Muscle of arm (tissue), 12 donors: Measurements from ENCODE around the gene ZCCHC24. TPM values are rescaled to one million over a fixed set of nuclear protein-coding genes. Genes with fewer than 3 reads are reported as not detected.
A peak's percentile ranks its signal among the peaks of the same experiment; 100 is the strongest.
"Not testable (repeated sequence)": the region's sequence is repeated elsewhere in the genome, so short reads cannot be mapped to it uniquely, and the experiment has no call there.

ENCODE experiments used
- DNase-seq: peaks from one replicate; pipeline ENCODE4 v3.0.0-alpha.2; 2013
- polyA plus RNA-seq, 12 donors: library from polyadenylated mRNA; unstranded; fragments of 120-200 nt; gene quantifications; one replicate each; pipeline ENCODE4 v1.2.1, GENCODE V29; 2013; ENCODE audit not compliant: insufficient read length in 12 of 12

The ZCCHC24 gene
- polyA plus RNA-seq, 12 donors: 47.0 to 84.0 (median 60.4) TPM; not detected in 1

DNA sequence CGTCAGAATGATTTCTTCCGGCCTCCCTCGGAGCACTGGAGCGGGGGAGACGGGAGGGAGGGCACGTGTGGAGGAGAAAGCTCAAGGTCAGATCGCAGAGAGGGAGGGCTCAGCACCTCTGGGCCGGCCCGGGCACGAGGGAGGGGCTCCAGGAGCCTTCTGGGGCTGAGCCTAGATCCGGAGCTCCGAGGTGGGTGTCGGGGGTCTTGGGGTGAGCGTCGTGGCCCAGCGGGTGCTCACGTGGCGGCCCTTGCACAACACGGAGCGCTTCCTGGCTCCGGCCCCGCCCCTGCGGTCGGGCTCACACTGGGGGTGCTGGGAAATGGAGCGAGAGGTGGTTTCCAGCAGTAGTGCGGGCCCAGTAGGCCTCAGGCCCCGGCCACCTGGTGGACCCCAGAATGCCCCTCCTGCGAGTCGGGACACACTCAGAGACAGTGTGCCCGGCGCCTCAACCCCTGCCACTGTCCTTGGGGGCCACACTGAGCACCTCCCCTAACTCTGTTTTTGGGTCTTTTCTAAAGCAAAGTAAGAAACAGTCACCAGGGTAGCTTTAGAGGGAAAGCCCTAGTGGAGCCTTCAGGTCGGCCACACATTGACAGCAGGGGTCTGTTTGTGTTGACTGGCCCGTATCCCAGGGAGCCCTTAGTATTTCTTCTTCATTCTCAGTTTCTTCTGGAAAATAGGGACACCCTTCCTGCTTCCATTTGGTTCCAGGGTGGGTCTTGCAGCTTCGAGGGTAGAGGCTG, 97.4 kb downstream of the ZCCHC24 start:
- DNase-seq: peak; percentile 59

DNA sequence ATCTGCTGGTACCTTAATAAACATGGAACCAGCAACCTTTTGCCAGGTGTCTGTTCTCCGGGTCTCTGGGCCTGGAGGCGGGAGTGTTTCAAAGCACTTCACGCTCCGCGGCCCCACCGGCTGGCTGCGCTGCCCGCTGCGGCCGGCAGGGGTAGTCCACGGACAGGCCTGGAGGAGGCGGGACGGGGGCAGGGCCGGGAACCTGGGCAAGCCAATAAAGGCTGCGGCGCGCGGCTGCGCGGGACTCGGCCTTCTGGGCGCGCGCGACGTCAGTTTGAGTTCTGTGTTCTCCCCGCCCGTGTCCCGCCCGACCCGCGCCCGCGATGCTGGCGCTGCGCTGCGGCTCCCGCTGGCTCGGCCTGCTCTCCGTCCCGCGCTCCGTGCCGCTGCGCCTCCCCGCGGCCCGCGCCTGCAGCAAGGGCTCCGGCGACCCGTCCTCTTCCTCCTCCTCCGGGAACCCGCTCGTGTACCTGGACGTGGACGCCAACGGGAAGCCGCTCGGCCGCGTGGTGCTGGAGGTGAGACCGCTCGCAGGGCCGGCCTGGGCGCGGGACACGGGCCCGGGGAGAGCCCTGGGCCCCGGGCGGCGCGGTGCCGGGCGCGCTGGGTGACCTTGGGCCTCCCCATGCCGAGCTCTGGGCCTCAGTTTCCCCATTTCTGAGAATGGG, 98.1 kb downstream of the ZCCHC24 start, which contains the start of gene PPIF:
Gene PPIF, plus strand, starts transcription at position 244 of the 668 bp plus-strand sequence. Its CDS starts 80 bp downstream, at position 324.
- DNase-seq: peak; percentile 92

DNA sequence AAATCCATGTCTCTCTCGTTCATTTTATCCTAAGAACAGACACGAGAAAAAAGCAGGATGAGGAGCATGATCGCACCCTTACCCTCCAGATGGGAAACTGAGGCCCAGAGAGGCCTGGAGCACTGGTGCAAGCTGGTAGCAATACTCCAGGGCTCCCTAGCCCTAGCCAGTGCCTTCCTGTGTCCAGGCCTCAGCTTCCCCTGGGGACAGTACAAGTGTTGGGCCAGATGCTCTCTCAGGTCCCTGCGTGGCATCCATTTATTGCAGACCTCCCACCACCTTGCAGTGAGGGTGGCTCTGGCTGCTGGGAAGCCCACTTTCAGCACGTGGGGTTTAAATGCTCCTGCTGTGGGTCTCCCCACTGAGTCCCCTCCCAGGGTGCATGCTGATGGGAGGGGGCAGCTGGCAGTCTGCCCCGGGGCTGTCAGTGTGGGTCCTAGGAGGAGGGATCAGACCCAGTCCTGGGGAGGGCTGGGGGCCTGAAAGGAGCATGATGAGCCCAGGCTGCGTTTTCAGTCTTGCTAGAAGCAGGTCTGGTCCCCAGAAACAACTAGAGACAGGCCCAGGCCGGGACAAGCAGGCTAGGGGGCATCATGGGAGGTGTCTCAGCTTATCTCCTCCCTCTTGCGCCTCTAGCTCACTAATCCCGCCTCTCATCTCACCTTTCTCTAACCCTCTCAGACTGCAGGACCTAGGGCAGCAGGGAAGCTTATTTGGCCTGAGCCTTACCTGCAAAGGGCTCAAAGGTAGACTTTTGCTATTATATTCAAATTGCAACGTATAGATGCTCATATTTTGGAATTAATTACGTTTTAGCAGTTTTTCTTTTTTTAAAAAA, 98.8 kb downstream of the ZCCHC24 start:
- DNase-seq: no peak

DNA sequence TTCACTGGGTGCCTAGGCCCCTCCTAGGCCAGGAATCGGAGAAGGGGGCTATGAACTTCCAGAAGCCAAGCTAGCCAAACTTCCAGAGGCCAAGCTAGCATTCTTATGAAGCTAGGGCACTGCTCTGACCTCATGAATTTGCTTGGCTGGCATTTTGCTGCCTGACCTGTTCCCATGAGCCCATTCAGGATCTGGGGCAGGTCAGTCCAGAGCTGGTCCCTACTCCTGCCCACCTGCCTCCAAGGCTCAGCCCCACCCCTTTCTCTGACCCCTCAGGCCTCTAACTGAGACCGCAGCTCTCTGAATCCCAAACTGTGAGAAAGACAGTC, 99.4 kb downstream of the ZCCHC24 start:
- no peak for DNase-seq

DNA sequence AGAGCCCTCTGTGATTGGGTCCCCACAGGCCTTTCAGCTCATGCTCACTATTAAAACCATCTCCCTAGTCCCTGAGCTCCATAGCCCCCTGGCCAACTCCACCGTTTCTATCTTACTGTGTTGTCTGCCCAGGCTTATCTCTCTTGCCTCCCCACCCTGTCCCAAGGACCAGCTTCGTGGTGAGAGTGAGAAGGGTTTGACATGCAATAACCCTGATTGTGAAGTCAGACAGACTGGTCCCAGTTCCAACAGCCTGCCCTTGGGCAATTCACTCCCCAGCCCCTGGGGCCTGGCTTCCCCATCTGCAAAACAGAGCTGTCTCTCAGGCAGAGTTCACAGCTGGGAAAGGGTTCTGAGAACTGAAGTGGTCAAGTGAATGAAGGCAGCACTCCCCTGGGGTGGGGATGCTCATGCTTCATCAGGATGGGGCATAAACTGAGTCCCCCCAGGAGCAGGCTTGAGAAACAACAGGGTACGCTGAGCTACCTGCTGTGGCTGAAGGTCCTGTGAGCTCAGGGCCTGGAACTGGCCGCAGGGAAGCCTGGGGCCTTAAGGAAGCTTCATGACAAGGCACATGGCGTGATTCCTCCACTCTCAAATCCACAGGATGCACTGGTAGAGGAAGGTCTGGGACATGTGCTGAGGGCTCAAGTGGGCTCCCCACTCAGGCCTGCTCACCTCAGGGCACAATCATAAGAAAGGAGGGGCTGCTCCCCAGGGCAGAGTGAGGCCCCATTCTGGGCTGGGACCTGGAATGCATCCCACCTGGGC, 100.0 kb downstream of the ZCCHC24 start:
- no peak for DNase-seq

DNA sequence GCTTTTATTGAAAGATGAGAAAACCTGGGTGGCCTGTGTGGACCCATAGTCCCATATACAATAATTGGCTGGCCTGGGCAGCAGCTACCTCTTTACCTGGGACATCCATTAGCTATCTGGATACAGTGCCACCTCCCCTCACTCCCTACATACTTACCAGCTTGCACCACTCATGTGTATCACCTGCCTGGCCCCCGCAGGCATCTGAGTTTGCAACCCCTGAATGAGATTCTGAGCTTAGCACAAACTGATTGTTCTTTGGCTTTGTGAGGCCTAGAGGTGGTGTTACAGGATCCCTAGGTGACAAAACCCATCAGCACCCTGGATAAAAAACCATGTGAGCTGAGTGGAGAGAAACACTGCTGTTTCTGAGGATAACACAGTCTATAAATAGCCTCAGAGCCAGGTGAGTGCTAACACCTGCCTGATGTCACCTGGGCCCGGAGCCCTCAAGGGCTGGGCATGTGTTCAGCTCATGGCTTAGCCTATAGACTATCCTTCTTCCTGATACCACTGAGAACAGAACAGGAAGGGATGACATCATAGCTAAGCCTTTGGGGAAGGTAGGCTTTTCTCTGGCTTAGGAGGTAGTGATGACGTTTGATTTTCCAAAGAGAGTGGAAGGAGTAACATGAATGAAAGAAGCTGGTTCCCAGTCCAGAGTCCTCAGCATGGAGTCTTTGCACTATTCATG, 100.8 kb downstream of the ZCCHC24 start:
- DNase-seq: no peak

DNA sequence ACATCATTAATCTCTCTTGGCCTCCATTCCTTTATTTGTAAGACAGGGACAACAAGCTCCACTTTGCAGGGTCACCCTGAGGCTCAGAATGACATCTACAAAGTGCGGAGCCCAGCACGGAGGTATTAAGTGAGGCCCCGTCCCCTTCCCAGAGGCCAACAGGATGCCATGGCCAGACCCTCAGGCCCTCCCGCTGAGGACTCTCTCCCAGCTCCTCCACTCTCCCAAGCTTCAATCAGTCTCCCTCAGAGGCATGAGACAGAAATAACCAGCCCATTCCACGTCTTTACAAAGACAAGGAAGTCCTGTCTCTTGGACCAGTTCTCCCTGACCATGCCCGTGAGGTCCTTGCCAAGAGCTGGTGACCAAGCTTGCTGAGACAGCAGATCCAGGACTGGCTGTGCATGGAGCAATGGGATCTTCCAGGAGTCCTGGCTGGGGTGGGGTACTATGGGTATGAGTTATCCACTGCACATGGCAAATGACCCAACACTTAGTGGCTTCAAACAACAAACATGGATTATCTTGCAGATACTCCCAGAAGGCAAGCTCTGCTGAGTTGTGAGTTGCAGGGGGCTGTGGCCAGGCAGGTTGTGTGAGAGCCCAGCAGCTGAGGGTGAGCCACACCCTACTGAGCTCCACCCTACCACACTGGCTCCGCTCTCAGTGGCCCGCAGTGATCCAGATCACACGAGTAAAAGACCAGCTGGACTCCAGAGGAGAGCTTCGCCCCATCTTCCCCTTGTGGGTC, 102.4 kb downstream of the ZCCHC24 start:
- no peak for DNase-seq

DNA sequence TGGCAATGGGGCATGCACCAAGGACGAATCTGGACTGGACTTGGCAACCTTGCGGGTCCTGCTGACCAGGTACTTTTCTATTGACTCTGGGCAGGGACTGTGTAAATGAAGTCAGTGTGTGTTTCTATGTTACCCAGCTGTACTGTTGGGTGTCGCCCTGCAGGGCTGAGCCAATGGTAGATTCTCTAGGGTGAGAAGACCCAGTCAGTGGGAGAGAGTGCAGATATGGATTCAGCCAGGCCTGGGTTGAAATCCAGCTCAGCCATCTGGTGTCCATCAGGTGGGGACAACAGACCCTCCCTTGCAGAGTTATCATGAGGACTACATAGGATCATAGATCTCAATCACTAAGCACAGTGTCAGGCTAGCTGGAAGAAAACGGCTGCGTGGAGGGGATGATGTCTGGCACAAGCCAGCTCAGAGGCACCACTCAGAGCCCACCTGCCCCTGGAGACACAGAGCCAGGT, 103.1 kb downstream of the ZCCHC24 start:
- no peak for DNase-seq

DNA sequence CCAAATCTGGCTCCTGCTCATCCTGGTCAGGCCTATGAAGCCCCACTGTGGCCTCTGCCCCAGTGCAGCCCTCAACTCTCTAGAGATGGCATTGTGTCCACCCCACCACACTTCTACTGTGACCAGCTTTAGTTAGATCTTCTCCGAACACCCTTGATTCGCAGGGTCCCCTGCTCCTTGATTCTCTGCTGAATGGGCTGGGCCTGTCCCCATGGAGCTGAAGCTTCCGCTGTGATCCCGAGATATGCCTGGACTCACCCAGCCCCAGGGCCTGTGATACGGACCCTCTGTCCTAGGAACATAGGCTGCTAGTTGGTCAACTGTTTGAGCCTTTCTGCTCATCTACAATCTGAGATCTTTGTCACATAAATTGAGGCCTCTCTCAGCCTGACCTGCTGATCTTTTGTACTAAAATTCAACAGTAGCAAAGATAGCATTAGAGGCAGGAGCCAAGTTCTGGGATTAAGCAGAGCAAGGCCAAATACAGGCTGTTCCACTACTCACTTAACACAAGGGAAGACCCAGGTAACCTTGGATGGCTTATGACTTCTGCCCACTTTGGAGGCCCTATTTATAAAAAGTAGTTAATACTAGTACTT, 104.7 kb downstream of the ZCCHC24 start:
- no peak for DNase-seq

DNA sequence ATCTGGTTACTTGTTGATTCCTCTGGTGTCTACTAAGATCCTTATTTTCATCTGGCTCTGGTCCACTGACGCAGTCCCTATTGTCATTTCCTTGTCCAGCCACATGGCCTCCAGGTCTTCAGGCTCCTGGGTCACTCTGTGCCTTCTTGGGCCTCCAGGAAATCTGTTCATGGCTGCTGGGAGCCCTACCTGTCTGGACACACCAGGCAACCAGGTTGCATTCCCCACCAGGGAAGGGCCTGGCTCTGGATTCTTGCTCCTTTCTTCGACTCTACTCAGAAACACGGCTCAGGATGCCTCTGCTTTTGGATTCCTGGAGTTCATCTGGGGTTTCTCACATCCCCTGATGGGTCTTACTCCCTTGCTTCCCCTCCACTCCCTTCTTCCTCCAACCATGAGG, 106.2 kb downstream of the ZCCHC24 start:
- DNase-seq: no peak

DNA sequence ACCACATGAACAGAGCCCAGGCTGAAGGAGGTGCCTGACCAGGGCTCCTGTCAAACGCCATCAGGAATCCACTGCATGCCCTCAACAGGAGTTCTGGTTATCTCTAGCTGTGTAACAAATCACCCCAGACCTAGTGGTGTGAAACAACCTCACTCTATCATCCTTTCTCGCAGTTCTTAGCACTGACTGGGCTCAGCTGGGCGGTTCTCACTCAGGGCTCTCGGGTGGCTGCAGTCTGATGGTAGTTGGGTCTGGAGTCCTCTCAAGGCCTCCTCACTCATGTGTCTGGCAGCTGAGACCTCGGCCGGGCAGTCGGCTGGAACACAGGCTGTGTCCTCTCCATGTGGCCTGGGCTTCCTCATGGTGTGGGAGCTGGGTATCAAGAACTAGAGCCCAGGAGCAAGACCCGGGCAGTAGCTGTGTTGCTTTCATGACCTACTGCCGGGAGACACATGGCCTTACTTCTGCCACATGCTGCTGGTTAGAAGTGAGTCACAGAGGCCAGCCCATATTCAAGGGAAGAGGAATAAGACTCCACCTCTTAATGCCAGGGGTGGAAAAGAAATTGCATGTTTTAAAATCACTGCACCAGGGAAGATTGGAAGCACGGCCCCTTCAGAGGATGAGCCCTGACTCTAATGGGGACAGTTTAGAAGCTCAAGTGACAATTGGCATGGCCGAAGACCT, 107.5 kb downstream of the ZCCHC24 start:
- DNase-seq: not testable (repeated sequence)

DNA sequence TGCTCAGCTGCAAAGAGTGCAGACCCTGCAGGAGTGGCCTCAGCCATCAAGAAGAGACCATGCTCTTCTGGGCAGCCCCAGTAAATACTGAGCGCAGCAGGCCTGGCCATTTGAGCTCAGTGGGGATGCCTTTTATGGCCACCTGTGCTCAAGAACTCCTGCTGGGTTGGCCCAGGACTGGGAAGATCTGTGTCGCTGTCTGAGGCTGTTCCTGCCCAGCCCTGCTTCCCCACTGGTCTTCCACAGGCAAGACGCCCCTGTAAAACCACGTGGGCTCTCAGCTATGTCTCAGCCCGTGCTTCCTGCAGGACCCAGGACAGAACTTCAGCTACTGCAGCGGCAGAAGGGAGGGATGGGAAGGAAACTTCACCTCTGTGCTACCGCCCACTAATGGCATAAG, 108.7 kb downstream of the ZCCHC24 start:
- DNase-seq: no peak

DNA sequence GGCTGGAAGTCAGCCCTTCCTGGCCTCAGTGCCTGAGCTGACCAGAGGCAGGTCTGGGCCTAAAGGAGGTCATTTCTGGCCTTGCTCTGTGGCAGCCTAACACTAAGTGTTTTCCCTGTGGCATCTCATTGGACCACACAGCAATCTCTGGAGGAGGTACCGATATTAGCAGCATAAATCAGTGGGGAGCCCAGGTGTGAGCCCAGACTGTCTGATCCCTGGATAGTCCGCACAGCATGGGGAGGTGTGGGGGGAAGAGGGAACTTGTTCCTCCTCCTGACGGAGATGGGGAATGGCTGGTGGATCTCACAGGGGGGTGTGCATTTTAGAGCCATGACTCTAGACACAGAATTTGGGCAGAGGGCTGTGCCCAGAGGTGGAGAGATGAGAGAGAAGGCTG, 109.1 kb downstream of the ZCCHC24 start:
- DNase-seq: no peak

DNA sequence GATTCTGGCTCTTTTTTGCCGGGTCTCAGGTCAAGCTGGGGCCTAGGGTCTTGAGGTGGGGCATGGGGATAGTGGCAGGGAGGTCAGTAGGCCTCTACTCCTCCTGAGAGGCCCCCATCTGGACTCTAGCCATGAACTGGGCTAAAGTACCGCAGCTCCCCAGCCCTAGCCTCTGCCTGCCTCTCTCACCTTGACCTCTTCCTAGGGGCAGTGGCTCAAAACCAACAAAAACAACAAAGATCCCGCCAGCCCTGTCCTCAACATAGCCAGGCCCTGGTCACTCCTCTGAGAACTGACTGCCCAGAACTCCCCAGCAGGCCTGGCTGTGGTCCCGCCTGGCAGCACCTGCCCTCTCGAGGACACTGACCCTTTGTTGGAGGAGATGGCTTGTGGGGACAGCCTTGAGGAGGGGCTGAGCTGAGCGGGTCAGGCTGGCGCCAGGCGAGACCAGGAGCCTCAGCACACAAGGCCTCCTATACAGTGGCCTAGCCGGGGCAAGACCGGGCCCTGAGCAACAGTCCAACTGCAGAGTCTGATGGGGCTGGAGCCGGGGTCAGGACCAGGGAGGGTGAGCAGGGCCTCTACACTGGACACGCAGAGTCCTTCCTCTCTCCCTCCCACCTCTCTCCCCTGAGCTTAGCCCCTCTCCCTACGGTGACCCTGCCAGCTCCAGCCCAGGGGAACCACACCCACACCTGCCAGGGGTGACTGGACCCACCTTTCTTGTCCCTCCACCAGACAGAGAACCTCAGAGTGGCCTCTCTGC, 109.8 kb downstream of the ZCCHC24 start:
- no peak for DNase-seq

DNA sequence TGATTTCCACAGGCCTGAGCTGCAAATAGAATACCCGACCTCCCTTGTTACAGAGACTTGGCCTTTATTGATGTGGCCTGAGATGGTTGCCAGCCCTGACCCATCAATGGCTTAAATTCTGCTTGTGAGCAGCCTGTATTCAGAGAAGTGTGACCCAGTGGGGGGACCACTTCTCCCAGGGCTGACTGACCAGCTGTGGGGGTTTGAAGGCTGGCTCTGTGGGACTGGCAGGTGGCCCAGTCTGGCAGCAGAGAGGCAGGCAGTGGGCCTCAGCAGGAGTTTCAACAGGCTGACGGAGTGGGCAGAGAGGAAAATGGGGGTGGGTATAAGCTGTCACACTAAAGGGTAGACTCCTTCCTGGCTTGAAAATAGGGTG, 110.3 kb downstream of the ZCCHC24 start:
- DNase-seq: no peak

DNA sequence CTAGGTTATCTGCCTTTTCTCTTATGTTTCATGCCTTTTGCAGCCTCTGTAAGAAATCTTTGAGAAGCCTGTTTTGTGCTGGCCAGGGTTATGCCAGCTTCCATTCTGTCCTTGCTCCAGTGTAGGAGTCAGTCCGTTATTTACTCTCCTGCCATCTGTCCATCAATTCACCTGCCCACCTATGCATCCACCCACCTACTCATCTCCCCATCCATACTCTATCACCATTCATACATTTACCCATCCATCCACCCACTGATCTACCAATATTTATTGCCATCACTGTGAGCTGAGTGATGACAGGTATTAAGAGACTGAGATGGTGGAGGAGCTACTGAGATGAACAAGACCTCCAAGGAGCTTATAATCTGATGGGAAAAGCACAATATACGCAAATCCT, 110.9 kb downstream of the ZCCHC24 start:
- no peak for DNase-seq

DNA sequence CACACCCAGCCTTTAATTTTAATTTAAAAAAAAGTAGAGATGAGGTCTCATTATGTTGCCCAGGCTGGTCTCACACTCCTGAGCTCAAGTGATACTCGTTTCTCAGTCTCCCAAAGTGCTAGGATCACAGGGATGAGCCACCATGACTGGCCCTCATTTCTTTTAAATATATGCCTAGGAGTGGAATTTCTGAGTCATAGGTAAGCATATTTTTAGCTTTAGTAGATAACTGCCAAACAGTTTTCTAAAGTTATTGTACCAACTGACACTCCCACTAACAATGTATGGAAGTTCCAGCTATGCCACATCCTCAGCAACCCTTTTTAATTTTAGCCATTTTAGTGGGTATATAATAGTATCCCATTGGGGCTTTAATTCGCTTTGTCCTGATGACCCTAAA, 111.9 kb downstream of the ZCCHC24 start:
- no peak for DNase-seq

DNA sequence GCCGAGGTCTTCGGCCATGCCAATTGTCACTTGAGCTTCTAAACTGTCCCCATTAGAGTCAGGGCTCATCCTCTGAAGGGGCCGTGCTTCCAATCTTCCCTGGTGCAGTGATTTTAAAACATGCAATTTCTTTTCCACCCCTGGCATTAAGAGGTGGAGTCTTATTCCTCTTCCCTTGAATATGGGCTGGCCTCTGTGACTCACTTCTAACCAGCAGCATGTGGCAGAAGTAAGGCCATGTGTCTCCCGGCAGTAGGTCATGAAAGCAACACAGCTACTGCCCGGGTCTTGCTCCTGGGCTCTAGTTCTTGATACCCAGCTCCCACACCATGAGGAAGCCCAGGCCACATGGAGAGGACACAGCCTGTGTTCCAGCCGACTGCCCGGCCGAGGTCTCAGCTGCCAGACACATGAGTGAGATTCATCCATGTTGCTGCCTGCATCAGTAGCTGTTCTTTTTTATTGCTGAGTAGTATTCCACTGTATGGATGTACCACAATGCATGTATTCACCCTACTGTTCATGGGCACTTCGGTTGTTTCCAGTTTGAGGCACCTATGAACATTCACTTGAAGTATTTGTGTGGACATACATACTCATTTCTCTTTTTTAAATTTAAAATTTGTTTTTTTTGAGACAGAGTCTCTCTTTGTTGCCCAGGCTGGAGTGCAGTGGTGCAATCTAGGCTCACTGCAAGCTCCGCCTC, 112.7 kb downstream of the ZCCHC24 start:
- not testable (repeated sequence) for DNase-seq
